Heart left ventricle (tissue), 16 donors: Measurements from ENCODE around the gene COX6B2. TPM values are rescaled to one million over a fixed set of nuclear protein-coding genes. Genes with fewer than 3 reads are reported as not detected.

Source experiments
- ATAC-seq, 4 donors: fragments of 200-7000 bp; cut with Tn5 transposase; one replicate each; pipeline ENCODE4 v1.9.1; 2020 to 2022; ENCODE audit warnings: moderate library complexity in 4 of 4, mild to moderate bottlenecking in 3 of 4, moderate number of reproducible peaks in 1 of 4
- DNase-seq, 5 donors: peaks; one replicate each; pipeline ENCODE4 v3.0.0-alpha.2; 2020
- H3K27ac ChIP-seq, 12 donors: fragments of 200-600 bp; sonication (generic) in 4 of 12; one replicate each; pipeline versions ENCODE4 v1.5.0 to v1.8.0; 2016 to 2022; ENCODE audit warnings: mild to moderate bottlenecking in 2 of 12
- H3K27me3 ChIP-seq, 9 donors: fragments of 200-600 bp; sonication (generic) in 2 of 9; one replicate each; pipeline versions ENCODE4 v1.5.1 to v1.8.0; 2016 to 2022; ENCODE audit warnings: mild to moderate bottlenecking in 3 of 9
- H3K36me3 ChIP-seq, 9 donors: fragments of 200-600 bp; sonication (generic) in 2 of 9; one replicate each; pipeline versions ENCODE4 v1.5.0 to v1.8.0; 2018 to 2022; ENCODE audit warnings: mild to moderate bottlenecking in 2 of 9
- H3K4me1 ChIP-seq, 12 donors: fragments of 200-600 bp; sonication (generic) in 4 of 12; one replicate each; pipeline versions ENCODE4 v1.5.0 to v1.8.0; 2016 to 2022; ENCODE audit warnings: mild to moderate bottlenecking in 3 of 12
- H3K4me3 ChIP-seq, 12 donors: fragments of 200-600 bp; sonication (generic) in 4 of 12; one replicate each; pipeline versions ENCODE4 v1.5.0 to v1.8.0; 2017 to 2022; ENCODE audit warnings: mild to moderate bottlenecking in 9 of 12, moderate library complexity in 4 of 12
- H3K9me3 ChIP-seq, 12 donors: fragments of 200-600 bp; sonication (generic) in 4 of 12; one replicate each; pipeline versions ENCODE4 v1.5.0 to v1.8.0; 2016 to 2022; ENCODE audit warnings: mild to moderate bottlenecking in 1 of 12
- CTCF ChIP-seq, 12 donors: fragments of 200-600 bp; sonication (generic) in 4 of 12; IDR thresholded peaks; one replicate each; pipeline versions ENCODE4 v1.5.0 to v1.8.0; 2018 to 2022; ENCODE audit warnings: antibody characterized with exemption in 12 of 12, mild to moderate bottlenecking in 5 of 12
- POLR2A ChIP-seq, 2 donors: fragments of 450-650 bp; IDR thresholded peaks; one replicate each; pipeline ENCODE4 v1.6.1; 2017; ENCODE audit warnings: antibody characterized with exemption in 2 of 2, mild to moderate bottlenecking in 2 of 2, moderate library complexity in 2 of 2
- WGBS, 4 donors: extraction: QIAGEN DNeasy Blood & Tissue Kit in 2 of 4; methylation state at CpG; one replicate each; pipeline versions ENCODE4 v1.1.5 to v1.1.7; 2013 to 2018; 5-methylcytosine and 5-hydroxymethylcytosine counted together
- intact Hi-C, 10 donors: fragments of 100-400 bp; cut with DNase I; formaldehyde crosslinking; loops; one replicate each; pipeline versions ENCODE4 v1.11.1 to v1.14.2; 2022
- polyA plus RNA-seq, 2 donors: library from polyadenylated mRNA; stranded (reverse); fragments of 200-250 nt; gene quantifications; one replicate each; pipeline ENCODE4 v1.2.3, GENCODE V29; 2013
- total RNA-seq, 9 donors: library from RNA; depleted of rRNA in 2 of 9; stranded (reverse); fragments of >200 nt in 2 of 9; fragmentation: NEBNext Ultra II Directional in 3 of 9; extraction: Animal tissue kit (Norgen Biotek cat#: 25700) in 3 of 9; gene quantifications; one replicate each; pipeline versions ENCODE4 v1.1.0 to v1.2.4, GENCODE V29; 2016 to 2023
- donor health status: ischemic (EF 13 %, LVEDD 7.1; RV severe dilation, severe dysfunction).
- donor health status: healthy with polysubstance abuse.
- donor health status: DM: no; HTN: yes; CAD: no.
- donor health status: DM: no; HTN: no; CAD: no.
- donor health status: ischemic (EF 25% LVEDD 6.9; RV normal size, moderate dysfunction).
- donor health status: ischemic (EF 25% LVEDD 5.7; RV mildly dilated, moderate dysfunction).
- donor health status: healthy.
- donor health status: DM: yes; HTN: yes; CAD: no.
- donor health status: ischemic (EF 35%, LVEDD 5.7; RV mildly dilated, moderate dysfunction).
- donor health status: nonischemic (EF 11% LVEDD 7.7; RV severe dilation, severe dysfunction).
- donor health status: DM: yes; HTN: yes; CAD: no.
- donor health status: PGD.
- donor health status: ischemic (EF 29% LVEDD 5.4; RV normal size, mild dysfunction).
- donor health status: nonischemic (EF 23%, LVEDD 6.1; RV moderate dilation, normal function).

COX6B2 gene
- total and polyA plus RNA-seq, 11 donors: 0.16 TPM; not detected in 10

GRCh38 chr19:55398200-55398925 lies 43.8 kb upstream of the COX6B2 start:
- DNase-seq (no peak), ATAC-seq (no peak)
- Histone ChIP-seq H3K4me1 (peaks cover 0 to 12% (median 0%) of the 10 kb centered on the region in 12 donors), H3K4me3 (peak overlapping the region in 1 of 12 donors; percentile 27), H3K36me3 (peaks cover 0 to 34% (median 28%) of the 10 kb centered on the region in 9 donors), H3K27ac (peak overlapping the region in 1 of 12 donors; percentile 32), H3K27me3 (no peaks in the 10 kb centered on the region), H3K9me3 (no peaks in the 10 kb centered on the region)
- TF ChIP-seq POLR2A (IDR thresholded peaks at IDR 0.05) (no peak), CTCF (IDR thresholded peaks at IDR 0.05) (no peak)
- intact Hi-C loops: no loop called here
- 86 to 92% (median 90%) methylated on average over 12 of the region's 12 CpGs for WGBS, 4 donors

- ATAC-seq (no peak), DNase-seq (no peak)
- H3K27me3 ChIP-seq: no peaks in the 10 kb centered on the region
- WGBS, 4 donors: 76 to 78% (median 77%) methylated on average over 18 of the region's 18 CpGs
- H3K4me3 ChIP-seq: no peak overlapping the region
- no peak overlapping the region for H3K27ac ChIP-seq
- no peaks in the 10 kb centered on the region for H3K9me3 ChIP-seq
- TF ChIP-seq CTCF (IDR thresholded peaks at IDR 0.05) (no peak), POLR2A (IDR thresholded peaks at IDR 0.05) (no peak)
- peaks cover 0 to 28% (median 12%) of the 10 kb centered on the region in 12 donors for H3K4me1 ChIP-seq
- intact Hi-C loops: no loop called here
- H3K36me3 ChIP-seq: peaks cover 0 to 50% (median 37%) of the 10 kb centered on the region in 9 donors
These were observed 38.6 kb upstream of the COX6B2 start for GRCh38 chr19:55392820-55393761.

- Histone ChIP-seq H3K9me3 (no peaks in the 10 kb centered on the region), H3K4me1 (peaks cover 6 to 36% (median 23%) of the 10 kb centered on the region in 12 donors), H3K4me3 (no peak overlapping the region), H3K36me3 (peaks cover 0 to 61% (median 48%) of the 10 kb centered on the region in 9 donors), H3K27ac (no peak overlapping the region), H3K27me3 (no peaks in the 10 kb centered on the region)
- TF ChIP-seq CTCF (IDR thresholded peaks at IDR 0.05) (no peak), POLR2A (IDR thresholded peaks at IDR 0.05) (no peak)
- ATAC-seq: no peak
- WGBS, 4 donors: 85 to 90% (median 86%) methylated on average over 18 of the region's 18 CpGs
- intact Hi-C loops: no loop called here
- DNase-seq: no peak
These were observed 37.4 kb upstream of the COX6B2 start for GRCh38 chr19:55391702-55392615.
